Measurements from ENCODE around the gene ARAP2.

The ARAP2 gene

DNA sequence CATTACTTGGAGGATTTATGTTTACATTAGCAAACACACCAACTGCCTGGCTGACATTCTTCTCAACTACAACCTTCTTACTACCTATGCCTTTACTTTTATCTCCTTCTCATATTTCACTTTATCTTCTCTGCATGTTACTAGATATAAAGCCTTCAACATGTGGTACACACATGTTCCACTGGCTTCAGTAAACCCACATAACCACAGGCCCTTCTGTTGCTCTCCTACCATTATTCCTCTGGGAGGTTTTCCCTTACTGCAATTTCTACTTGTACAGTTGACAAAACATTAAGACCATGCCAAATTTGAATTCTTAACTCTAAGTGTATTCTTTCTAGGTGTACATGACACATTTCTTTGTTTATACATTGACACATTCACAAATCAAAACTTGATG is 133.1 kb downstream of the ARAP2 start:
- DNase-seq (ENCODE audit: low spot score) = no peak

DNA sequence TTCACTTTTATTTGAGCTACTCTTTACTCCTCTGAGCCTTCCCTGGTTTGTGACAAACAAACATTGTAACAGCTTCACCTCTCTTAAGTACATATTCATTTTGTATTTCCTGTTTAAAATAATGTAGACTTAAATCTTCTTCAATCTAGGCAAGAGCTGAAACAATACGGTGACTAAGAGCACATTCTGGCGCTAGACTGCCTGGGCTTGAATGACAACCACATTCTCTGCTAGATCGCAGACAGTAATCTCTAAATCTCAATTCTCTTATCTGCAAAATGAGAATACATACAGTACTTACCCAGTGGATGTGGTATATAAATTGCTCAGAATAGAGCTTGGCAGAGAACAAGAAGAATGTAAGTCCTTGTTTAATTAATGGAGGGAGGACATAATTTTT is 144.8 kb downstream of the ARAP2 start:
- DNase-seq (ENCODE audit: low spot score) = no peak

DNA sequence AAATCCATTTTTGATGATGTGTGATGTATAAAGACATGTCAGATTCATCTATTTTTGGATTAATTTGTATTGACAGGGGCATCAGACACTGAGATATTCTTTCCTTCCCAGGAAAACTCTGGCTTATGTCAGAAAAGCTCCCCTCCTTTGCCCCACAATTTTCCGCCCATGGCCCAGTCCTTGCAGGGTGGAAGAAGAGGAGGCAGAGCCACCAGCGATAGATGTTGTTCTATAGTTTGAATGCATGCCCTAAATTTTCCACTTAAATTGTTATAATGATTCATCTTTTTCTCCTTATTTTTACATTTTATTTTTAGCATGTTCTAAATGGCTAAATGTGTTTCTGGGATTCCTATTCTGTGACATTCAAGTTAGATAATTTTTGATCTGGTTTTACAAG is 149.3 kb downstream of the ARAP2 start:
- DNase-seq (ENCODE audit: low spot score) = no peak

DNA sequence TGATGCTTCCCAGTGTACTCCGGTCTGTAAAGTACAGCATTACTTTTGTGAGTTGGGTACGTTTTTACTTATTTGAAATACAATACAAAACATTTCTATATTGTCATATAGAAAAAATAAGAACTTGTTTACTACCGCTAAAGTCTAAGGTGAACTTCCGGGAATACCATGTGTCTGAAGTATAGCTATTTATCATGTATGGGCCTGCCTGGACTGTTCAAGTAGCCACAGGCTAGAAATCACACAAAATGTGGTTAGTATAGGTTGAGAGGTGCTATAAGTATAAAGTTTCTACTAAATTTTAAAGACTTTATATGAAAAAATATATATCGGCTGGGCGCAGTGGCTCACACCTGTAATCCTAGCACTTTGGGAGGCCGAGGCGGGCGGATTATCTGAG is 152.3 kb downstream of the ARAP2 start:
- no peak for DNase-seq (ENCODE audit: low spot score)

DNA sequence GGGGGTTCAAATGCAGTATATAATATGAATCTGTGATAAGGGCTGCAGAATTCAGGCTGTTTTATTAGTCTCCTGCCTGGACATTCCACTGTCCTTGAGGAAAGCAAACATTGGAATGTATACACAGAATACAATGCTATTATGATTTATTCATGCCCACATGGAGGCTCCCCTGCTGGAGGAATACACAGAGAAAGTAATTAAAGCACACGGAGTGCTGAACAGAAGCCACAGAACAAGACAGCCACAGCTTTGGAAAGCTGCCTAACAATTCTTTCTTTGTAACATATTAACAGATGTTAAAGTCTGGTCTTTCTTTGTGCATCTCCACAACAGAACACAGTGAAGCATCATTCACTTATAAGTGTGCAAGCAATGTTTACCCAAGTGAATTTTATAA is 155.8 kb downstream of the ARAP2 start:
- no peak for DNase-seq (ENCODE audit: low spot score)

DNA sequence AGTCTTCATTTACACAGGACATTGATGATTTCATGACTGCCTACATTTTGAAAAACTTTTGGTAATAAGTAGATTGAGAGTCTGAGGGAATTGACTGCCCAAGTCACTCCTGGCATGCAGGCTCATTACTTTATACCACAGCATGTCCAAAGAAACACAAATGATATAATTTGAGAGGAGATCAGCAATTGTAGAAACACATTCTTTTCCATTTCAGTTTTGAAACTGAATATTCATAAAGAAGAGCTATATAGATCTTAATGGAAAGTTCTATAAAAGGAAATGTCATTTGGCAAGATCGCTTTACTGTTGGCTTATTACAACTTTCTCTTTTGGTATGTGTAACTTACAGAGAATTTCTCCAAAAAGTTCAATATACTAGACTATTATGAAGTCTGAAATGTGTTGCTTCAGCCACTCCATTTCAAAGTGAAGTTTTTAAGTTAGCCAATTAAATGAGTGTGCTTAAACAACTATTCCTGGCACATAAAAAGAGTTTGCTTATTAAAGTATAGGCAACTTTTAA is 158.0 kb downstream of the ARAP2 start:
- DNase-seq (ENCODE audit: low spot score) = no peak

DNA sequence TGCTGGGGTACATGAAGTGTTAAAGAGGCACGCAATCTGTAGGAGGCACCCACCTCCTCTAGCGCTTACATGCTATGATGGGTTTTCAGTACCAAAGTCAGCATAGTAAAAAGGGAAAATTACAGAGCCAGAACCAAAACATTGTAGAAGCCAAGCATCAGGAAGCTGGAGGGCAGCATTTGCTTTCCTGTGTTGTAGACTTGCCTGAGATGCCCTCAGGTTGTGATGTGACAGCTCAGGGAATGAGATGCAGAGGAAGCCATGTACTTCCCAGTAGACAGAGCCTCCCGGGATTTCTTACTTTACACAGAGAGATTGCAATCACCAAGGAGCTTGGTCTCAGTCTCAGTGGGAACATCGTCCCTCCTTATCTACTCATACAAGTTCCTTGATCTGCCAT is 161.5 kb downstream of the ARAP2 start:
- DNase-seq (ENCODE audit: low spot score) = no peak

DNA sequence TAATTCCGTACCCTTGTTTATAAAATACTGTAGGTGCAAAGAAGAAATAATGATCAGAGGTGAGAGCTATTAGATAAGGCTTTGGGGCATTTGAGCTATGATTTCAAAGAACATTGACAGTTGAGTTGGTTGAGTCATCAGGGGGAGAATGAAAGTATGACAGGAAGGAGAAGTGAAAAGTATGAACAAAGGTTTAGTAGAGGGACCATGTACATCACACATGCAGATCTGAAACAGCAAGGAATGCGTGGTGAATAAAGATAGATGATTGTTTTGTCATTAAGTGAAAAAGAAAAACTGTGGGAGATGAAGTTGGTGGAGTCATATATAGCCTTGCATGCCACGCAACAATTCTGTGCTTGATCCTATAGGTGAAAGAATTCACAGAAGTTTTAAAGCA is 163.1 kb downstream of the ARAP2 start:
- DNase-seq (ENCODE audit: low spot score) = no peak

DNA sequence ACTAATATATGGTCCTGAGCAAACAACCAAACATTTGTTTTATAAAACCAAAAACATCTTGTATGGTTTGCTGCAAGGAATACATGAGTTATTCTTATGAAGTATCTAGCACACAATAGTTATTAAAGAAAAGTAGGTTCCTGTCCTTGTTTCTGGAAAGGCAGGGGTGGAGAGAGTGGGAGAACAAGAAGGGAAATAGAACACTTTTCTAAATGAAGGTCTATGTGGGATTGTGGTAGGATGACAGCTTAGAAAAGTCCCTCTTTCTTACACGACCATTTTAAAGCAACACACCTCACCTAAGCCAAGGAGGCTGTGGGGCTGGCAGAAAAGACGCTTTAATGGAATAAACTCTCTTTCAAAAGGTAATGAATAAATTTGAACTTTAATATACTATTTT is 164.6 kb downstream of the ARAP2 start:
- DNase-seq (ENCODE audit: low spot score) = no peak

DNA sequence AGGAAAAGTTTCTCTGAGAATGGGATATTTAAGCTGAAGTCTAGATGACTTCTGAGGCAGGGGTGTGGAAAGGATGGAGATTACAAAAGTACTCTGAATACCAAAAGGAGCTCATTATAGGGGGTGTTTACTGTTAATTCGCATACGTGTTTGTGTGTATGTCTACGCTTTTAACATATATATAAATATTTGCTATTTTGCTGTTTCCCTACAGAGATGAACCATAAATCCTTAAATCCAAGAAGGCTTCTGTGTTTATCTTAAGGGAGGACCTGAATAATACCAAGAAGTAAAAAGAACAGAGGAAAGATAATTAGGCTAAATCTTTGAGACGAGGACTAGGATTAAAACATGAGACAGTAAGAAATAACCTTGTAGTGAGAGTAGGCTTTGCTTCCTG is 166.0 kb downstream of the ARAP2 start:
- DNase-seq (ENCODE audit: low spot score) = no peak

DNA sequence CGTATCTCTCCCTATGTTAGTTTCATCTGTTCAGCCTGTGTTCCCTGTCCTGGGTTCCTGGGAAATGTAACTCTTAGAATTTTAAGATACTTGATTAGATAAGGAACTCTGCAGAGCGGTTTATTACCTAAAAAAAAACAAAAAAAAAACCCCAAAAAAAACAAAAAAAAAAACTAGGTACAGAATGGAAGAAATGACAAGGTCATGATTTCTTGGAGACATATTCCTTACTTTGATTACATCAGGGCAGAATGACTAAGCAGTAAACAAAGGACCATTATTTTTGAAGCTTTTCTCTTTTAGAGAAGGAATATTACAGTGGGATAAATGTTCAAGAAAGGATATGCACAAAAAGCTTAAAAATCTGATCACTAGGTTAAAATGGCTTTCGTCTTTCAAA is 171.8 kb downstream of the ARAP2 start:
- no peak for DNase-seq (ENCODE audit: low spot score)

DNA sequence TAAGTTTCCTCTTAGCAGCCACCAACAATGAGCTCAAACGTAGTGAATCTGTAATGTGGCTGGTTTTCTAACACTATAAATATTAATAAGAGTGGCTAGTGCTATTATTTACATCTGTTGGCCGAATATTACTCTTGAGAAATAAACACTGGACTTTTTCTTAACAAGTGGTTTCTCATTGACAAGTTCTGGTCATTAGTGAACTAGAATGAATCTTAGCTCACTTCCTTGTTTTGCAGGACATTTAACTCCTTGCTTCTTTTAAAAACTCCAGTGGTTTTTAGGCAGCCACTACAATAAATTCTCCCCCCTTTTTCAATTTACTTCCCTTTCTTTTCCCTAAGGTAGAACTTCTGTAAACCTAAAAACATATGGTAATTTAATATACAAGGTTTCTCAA is 177.2 kb downstream of the ARAP2 start:
- no peak for DNase-seq (ENCODE audit: low spot score)

DNA sequence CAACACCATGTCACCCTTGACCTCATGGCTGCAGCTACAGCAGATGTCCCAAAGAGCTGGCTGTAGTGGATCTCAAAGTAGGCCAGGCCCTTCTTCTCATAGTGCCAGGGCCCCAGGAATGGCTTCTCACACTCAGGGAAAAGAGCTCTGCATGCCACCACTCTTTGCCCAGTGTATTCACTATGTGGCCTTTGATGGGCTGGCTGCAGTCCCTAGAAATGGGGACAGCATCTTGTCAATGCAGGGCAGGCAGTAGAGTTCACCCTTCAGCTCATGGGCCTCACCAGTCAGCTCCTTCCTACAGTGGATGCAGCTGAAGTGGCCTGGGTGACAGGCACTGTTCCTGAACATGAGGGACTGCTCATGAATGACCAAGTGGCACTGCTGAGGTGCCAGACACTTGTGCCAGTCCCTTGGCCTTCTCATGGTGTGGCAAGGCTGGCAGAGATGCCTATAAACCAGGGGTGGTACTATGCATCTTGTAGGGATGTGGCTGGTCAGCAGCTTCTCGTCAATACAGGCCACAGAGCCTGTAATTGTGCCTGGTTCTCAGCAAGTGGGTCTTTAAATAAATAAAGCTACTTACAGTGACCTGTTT is 178.9 kb downstream of the ARAP2 start:
- no peak for DNase-seq (ENCODE audit: low spot score)

DNA sequence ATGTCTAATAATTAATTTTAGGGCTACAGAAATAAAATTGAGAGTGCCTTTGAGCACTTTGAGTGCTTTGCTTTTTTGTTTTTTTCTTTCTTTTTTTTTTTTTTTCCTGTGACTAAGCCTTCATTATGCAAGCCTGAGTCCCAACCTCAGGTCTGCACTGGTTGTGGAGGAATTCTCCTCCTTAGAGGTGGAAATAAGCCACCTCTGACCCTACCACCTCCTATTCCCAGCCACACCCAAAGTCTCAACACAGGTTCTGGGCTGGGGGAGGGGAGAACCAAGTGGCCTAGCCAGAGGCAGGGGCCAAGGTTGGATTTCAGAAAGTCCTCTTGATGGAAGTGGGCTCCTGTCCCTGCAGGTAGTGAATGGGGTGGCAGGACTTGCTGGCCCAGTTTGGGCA is 180.2 kb downstream of the ARAP2 start:
- DNase-seq (ENCODE audit: low spot score) = no peak

DNA sequence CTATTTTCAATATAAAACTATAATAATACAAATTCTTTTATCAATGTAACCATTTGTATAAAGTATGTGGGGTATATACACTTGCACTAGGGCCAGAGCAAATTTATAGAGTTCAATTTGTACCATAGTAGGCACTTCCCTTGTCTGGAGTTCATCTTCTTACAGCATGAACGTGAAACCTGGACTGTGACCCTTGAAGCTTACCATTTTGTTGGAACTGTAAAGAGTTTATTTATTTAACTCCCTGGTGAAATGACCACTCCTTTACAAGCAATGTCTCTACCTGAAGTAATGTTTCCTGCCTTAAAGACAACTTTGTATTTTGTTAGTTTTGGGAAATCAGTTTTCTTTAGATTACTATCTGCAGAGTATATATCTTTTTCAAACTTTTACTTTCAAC is 188.2 kb downstream of the ARAP2 start:
- no peak for DNase-seq (ENCODE audit: low spot score)

DNA sequence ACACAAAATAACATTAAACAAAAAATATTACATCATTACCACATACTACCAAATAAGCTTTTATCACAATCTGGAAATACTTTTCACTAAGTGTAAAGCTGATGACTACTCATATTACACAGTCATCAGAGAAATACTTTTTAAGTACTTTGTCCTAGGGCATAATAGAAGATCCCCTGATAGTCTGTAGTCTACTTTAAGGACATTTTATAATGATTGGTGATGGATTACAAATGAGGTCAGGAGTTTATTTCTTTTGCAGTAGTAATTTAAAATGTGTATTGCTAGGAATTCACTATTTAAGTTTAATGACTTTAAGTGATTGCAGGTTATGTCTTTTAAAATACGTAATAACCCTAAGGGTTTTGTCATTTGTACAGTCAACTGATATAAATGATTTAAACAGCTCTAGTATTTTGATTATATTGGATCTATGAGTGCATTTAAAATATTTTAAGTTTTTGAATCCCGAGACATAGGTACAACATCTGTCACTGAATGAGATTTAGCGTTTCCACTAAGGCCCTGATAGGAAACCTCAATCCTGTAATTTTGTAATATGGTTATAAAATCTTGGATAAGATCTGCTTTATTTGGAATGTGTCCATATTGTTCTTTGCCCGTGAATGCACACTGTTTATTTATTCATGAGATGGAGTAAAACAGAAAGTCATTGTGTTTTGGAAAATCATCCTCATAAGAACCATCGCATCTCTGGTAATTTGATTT is 189.5 kb downstream of the ARAP2 start:
- no peak for DNase-seq (ENCODE audit: low spot score)

DNA sequence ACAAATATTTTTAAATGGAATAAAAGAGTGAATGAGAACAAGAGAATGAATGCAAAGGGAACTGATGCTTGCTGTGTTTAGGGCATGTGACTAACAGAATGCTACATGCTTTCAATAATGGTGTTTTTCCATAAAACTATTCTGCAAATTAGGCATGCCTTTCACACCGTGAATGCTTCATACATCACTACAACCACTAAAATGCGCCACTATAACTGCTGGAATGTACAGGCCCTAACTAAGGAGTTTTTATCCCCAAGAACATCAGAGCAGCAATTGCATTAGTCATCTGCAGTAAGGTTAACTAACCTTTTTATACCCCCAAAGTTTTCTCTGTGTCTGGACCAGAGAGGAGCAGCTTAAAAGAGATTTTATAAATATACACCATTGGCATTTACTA is 190.4 kb downstream of the ARAP2 start:
- no peak for DNase-seq (ENCODE audit: low spot score)

DNA sequence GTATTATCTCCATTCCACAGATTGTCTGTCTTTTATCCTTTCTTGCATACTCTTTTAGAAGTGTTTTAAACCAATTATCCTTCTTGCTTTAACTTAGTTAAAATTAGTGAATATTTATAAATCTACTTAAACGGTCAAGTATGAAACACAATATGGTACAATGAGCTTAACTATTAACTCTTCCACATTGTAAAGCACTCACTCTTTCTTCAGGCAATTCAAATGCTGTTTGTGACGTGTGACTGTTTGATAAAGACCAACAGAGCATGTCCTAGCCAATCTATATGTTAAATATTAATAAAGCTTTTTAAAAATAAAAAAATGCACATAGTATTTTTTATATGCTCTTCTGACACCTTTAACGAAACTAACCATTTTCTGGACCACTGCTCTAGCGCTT is 192.7 kb downstream of the ARAP2 start:
- no peak for DNase-seq (ENCODE audit: low spot score)

DNA sequence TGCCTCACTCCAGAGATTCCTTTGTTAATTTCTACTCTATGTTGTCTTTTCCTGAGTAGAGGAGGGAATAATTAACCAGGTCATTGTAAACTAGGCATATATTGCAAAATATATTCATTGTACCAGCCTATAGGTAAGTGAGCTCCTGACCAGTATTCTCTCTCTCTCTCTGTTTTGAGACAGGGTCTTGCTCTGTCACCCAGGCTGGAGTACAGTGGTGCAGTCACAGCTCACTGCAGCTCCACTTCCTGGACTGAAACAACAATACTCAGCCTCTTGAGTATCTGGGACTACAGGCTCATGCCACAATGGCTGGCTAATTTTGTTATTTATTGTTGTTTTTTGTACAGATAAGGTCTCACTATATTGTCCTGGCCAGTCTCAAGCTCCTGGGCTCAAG is 198.3 kb downstream of the ARAP2 start:
- DNase-seq (ENCODE audit: low spot score) = no peak

DNA sequence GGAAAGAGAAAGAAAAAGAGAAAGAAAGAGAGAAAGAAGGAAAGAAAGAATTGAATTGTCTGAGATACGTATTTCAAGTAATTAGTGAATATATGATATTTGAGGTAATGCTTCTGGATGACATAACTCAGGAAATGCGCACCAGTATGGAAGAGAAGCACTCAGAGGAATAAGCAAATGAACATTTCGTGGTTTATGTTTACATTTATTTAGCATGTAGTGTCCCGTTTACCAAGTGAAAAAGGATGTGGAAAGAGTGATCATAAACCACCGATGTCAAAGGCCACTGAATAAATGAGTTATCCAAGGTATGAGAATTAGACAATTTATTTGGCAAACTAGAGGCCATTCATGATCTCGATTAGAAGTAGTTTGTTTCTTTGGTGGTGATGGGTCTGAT is 200.4 kb downstream of the ARAP2 start:
- no peak for DNase-seq (ENCODE audit: low spot score)

DNA sequence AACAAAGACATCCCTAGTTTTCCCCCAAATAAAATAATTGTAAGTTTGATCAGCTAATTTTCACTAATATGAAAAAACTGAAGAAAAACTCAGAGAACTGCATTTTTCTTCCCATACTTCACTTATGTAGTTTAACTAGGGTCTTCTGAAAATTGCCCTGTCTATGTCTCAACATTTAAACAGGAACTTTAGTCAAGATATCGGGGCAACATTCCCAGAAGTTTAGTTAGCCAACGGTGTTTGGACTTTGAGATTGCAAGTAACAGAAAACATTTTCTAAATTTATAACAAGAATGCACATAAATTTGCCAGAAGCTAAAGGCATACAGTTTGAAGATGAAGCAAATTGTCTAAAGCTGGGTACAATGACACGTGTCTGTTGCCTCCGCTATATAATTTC is 201.1 kb downstream of the ARAP2 start:
- DNase-seq (ENCODE audit: low spot score) = no peak

DNA sequence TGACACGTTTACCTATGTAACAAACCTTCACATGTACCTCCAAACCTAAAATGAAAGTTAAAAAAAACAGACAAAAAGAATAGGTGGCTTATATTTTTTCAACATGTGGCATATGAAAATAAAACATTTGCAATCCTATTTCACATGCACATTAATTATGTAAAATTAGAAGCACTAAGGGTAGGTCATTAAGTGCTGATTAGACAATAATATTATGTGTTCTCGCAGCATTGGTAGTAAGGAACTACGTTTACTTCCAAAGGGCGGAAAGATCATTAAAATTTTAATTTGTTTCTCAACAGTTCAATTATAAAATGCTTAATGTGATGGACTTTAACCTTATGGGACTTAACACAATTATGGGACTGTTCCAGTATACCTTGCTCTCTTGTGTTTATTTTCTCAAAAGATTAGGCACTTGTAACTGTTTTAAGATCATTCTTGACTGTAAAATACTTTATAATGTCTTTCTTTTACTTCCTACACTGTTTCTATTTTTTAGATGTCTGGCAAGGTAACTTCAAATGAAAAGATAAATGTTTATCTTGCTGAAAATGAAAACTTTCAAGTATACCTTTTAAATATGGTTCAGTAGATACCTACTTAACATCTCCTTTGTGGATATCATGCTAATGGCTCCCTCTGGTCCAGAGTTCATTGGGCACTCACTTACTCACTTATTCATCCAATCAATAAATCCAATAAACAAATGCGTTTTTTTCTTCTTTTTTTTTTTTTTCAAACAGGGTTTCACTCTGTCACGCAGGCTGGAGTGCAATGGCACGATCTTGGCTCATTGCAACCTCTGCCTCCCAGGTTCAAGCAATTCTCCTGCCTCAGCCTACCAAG is 202.0 kb downstream of the ARAP2 start:
- no peak for DNase-seq (ENCODE audit: low spot score)

DNA sequence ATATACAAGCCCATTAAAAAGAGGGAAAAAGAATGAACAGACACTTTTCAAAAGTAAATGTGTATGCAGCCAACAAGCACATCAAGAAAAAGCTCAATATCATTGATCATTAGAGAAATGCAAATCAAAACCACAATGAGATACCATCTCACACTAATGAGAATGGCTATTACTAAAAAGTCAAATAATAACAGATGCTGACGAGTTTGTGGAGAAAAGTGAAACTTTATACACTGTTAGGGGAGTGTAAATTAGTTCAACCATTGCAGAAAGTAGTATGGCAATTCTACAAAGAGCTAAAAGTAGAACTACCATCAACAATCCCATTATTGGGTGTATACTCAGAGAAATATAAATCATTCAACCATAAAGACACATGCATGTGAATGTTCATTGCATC is 203.0 kb downstream of the ARAP2 start:
- DNase-seq (ENCODE audit: low spot score) = no peak

All from CD4-positive, alpha-beta T cell treated with Interleukin-6 at 100 ng/mL for 8 hours (primary cell).